ENCODE measurements around the gene TPSD1. TPM values are rescaled to one million over a fixed set of nuclear protein-coding genes. Genes with fewer than 3 reads are reported as not detected.
"Not testable (repeated sequence)": the region's sequence is repeated elsewhere in the genome, so short reads cannot be mapped to it uniquely, and the experiment has no call there.

The TPSD1 gene
- total and polyA plus RNA-seq, 9 of the 15 experiments (the other 6 are each of a cell fraction or from before 2014, with no cell fraction given), result not detected

DNA sequence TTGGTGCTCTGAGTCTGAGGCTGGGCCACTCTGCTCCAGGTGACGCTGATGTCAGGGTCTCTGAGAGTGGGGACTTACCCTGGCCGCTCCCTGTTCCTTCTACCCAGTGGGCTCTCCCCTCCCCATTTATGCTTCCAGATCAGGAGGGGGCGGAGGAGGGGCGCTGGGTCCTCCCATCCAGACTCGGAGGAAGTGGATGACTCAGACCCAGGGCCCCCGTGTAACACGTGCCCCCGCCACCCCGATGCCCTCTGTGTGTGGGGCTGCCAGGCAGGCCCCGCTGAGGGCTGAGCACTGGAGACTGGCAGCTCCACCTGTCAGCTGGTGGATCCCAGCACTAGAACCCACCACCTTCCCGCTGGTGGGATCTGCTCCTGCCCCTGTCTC is 25.8 kb upstream of the TPSD1 start, which contains the start of gene TPSB2:
TPSB2 (minus strand) TSS at position 101 of the 387 bp plus-strand sequence. CDS start 233 bp downstream, outside the sequence.
- BruUV-seq (replicated peaks); H3K79me2 ChIP-seq (ENCODE audit: control insufficient read depth, insufficient read depth, low read length); FAIRE-seq; H3K9me3 ChIP-seq (replicated peaks; ENCODE audit: control insufficient read depth, insufficient read depth, low read depth, low read length); H3K27ac ChIP-seq (ENCODE audit: extremely low read depth, low read depth, low read length); H3K4me1 ChIP-seq (replicated peaks in 1 of 2; ENCODE audit: control insufficient read depth in 2 of 2, insufficient read depth in 2 of 2, low read length in 2 of 2); ATAC-seq; H3K4me3 ChIP-seq; POLR2A ChIA-PET; H3K4me2 ChIP-seq (ENCODE audit: insufficient read depth, low read length); in situ Hi-C loops (cut with MboI); CTCF ChIA-PET (ENCODE audit: low intra/inter-chr PET ratio); H3K9ac ChIP-seq (ENCODE audit: insufficient read depth in 1 of 2, low read depth in 2 of 2, low read length in 2 of 2); H2AFZ ChIP-seq (ENCODE audit: low read depth, low read length); intact Hi-C loops (cut with micrococcal nuclease); H4K20me1 ChIP-seq (replicated peaks; ENCODE audit: control insufficient read depth, insufficient read depth, low read length); DNase-seq (ENCODE audit: extremely low read depth in 1 of 4, low spot score in 3 of 4); H3K36me3 ChIP-seq (ENCODE audit: control insufficient read depth, insufficient read depth, low read length); H3K9me1 ChIP-seq (ENCODE audit: control insufficient read depth, insufficient read depth, low read length); H3K27me3 ChIP-seq (ENCODE audit: control insufficient read depth in 2 of 2, insufficient read depth in 2 of 2, low read length in 2 of 2): not testable (repeated sequence)
- no CpG with 5 or more reads among the region's 11 CpGs for WGBS (ENCODE audit: insufficient coverage, low coverage, missing lambda C conversion rate)

DNA sequence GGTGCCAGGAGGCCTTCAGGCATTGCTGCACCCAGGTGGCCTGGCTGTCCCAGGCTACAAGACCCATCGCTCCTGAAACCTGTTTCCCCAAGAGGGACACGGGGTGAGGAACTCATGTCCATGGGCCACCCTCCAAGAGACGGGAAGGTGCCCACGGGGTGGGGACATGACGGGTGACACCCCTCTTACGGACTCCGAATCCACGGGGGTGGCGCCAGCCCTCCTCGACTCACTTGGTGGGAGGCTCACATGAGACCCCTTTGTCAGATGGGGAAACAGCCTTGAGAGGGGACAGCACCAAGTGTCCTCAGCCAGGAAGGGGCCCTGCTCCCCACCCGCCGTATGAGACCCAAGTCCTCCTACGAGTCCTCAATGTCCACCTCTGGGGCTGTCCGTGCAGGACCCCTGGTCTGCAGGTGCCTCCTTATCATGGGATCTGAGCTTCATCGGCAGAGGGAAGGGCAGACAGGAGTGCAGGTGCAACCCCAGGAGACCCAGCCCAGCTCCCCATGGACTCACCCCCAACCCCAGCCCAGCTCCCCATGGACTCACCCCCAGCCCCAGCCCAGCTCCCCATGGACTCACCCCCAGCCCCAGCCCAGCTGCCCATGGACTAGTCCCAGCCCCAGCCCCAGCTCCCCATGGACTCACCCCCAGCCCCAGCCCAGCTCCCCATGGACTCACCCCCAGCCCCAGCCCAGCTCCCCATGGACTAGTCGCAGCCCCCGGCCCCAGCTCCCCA is 25.2 kb upstream of the TPSD1 start:
- H3K4me1 ChIP-seq (replicated peaks in 1 of 2; ENCODE audit: control insufficient read depth in 2 of 2, insufficient read depth in 2 of 2, low read length in 2 of 2); intact Hi-C loops (cut with micrococcal nuclease); CTCF ChIA-PET (ENCODE audit: low intra/inter-chr PET ratio); H2AFZ ChIP-seq (ENCODE audit: low read depth, low read length); H3K79me2 ChIP-seq (ENCODE audit: control insufficient read depth, insufficient read depth, low read length); DNase-seq (ENCODE audit: extremely low read depth in 1 of 4, low spot score in 3 of 4); BruUV-seq (replicated peaks); in situ Hi-C loops (cut with MboI); FAIRE-seq; H3K27ac ChIP-seq (ENCODE audit: extremely low read depth, low read depth, low read length); H3K9ac ChIP-seq (ENCODE audit: insufficient read depth in 1 of 2, low read depth in 2 of 2, low read length in 2 of 2); H3K4me3 ChIP-seq; ATAC-seq; H3K9me1 ChIP-seq (ENCODE audit: control insufficient read depth, insufficient read depth, low read length); H3K27me3 ChIP-seq (ENCODE audit: control insufficient read depth in 2 of 2, insufficient read depth in 2 of 2, low read length in 2 of 2); H4K20me1 ChIP-seq (replicated peaks; ENCODE audit: control insufficient read depth, insufficient read depth, low read length); POLR2A ChIA-PET; H3K36me3 ChIP-seq (ENCODE audit: control insufficient read depth, insufficient read depth, low read length); H3K4me2 ChIP-seq (ENCODE audit: insufficient read depth, low read length); H3K9me3 ChIP-seq (replicated peaks; ENCODE audit: control insufficient read depth, insufficient read depth, low read depth, low read length): not testable (repeated sequence)
- 2% methylated on average over 11 of the region's 17 CpGs for WGBS (ENCODE audit: insufficient coverage, low coverage, missing lambda C conversion rate)

DNA sequence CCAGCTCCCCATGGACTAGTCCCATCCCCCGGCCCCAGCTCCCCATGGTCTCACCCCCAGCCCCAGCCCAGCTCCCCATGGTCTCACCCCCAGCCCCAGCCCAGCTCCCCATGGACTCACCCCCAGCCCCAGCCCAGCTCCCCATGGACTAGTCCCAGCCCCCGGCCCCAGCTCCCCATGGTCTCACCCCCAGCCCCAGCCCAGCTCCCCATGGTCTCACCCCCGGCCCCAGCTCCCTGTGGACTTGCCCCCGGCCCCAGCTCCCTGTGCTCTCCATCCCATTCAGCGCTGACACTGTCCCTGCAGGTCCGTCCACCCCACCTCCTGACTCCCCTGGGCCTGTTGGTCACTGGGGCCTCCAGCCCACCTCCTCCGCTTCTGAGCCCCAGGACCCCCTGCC is 24.6 kb upstream of the TPSD1 start:
- H2AFZ ChIP-seq (ENCODE audit: low read depth, low read length); intact Hi-C loops (cut with micrococcal nuclease); in situ Hi-C loops (cut with MboI); H3K4me1 ChIP-seq (replicated peaks in 1 of 2; ENCODE audit: control insufficient read depth in 2 of 2, insufficient read depth in 2 of 2, low read length in 2 of 2); H3K79me2 ChIP-seq (ENCODE audit: control insufficient read depth, insufficient read depth, low read length); H3K27ac ChIP-seq (ENCODE audit: extremely low read depth, low read depth, low read length); H3K27me3 ChIP-seq (ENCODE audit: control insufficient read depth in 2 of 2, insufficient read depth in 2 of 2, low read length in 2 of 2); BruUV-seq (replicated peaks); H3K9me3 ChIP-seq (replicated peaks; ENCODE audit: control insufficient read depth, insufficient read depth, low read depth, low read length); FAIRE-seq; H3K4me3 ChIP-seq; DNase-seq (ENCODE audit: extremely low read depth in 1 of 4, low spot score in 3 of 4); H3K9me1 ChIP-seq (ENCODE audit: control insufficient read depth, insufficient read depth, low read length); ATAC-seq; H4K20me1 ChIP-seq (replicated peaks; ENCODE audit: control insufficient read depth, insufficient read depth, low read length); H3K9ac ChIP-seq (ENCODE audit: insufficient read depth in 1 of 2, low read depth in 2 of 2, low read length in 2 of 2); H3K36me3 ChIP-seq (ENCODE audit: control insufficient read depth, insufficient read depth, low read length); H3K4me2 ChIP-seq (ENCODE audit: insufficient read depth, low read length); CTCF ChIA-PET (ENCODE audit: low intra/inter-chr PET ratio); POLR2A ChIA-PET: not testable (repeated sequence)
- no CpG with 5 or more reads among the region's 7 CpGs for WGBS (ENCODE audit: insufficient coverage, low coverage, missing lambda C conversion rate)

DNA sequence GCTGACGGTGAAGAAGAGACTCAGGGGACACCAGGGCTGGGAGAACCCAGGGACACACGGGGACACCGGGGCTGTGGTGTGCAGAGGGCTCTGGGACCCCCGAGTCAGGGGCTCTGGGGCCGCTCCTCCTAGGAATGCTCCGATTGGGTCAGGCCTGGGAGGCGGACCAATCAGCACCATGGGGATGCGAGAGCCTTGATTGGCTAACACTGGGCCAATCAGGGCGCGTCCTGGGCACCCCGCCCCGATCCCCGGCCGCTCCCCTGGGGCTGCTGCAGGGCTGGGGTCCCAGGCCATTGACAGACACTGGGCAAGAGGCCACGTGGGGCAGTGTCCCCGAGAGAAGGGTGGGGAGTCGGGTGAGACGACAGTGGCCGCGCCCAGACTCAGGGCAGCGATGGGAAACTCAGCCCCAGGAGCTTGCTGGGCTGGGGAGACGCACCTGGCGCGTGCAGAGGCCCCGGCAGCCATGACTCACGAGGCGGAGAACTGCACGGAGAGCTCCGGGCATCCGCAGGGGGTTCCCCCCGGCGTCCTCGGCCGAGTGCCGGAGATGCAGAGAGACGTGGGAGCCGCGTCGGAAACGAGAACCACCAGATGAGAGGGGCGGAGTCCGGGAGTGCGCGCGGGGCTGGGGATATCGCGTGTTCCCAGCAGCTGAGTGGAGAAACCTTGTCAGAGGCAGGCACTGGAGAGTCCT is 23.7 kb upstream of the TPSD1 start:
- H3K9me3 ChIP-seq (replicated peaks; ENCODE audit: control insufficient read depth, insufficient read depth, low read depth, low read length); CTCF ChIA-PET (ENCODE audit: low intra/inter-chr PET ratio); H3K4me1 ChIP-seq (replicated peaks in 1 of 2; ENCODE audit: control insufficient read depth in 2 of 2, insufficient read depth in 2 of 2, low read length in 2 of 2); H3K9ac ChIP-seq (ENCODE audit: insufficient read depth in 1 of 2, low read depth in 2 of 2, low read length in 2 of 2); DNase-seq (ENCODE audit: extremely low read depth in 1 of 4, low spot score in 3 of 4); H3K4me2 ChIP-seq (ENCODE audit: insufficient read depth, low read length); H3K27me3 ChIP-seq (ENCODE audit: control insufficient read depth in 2 of 2, insufficient read depth in 2 of 2, low read length in 2 of 2); H3K79me2 ChIP-seq (ENCODE audit: control insufficient read depth, insufficient read depth, low read length); in situ Hi-C loops (cut with MboI); H2AFZ ChIP-seq (ENCODE audit: low read depth, low read length); POLR2A ChIA-PET; H3K36me3 ChIP-seq (ENCODE audit: control insufficient read depth, insufficient read depth, low read length); H4K20me1 ChIP-seq (replicated peaks; ENCODE audit: control insufficient read depth, insufficient read depth, low read length); H3K9me1 ChIP-seq (ENCODE audit: control insufficient read depth, insufficient read depth, low read length); intact Hi-C loops (cut with micrococcal nuclease); BruUV-seq (replicated peaks); H3K27ac ChIP-seq (ENCODE audit: extremely low read depth, low read depth, low read length); H3K4me3 ChIP-seq; FAIRE-seq: not testable (repeated sequence)
- no CpG with 5 or more reads among the region's 47 CpGs for WGBS (ENCODE audit: insufficient coverage, low coverage, missing lambda C conversion rate)
- ATAC-seq, result peak; percentile 94
